NCI-H2107 treated with DMSO at 0.1 percent for 48 hours (cell line): ENCODE results near the gene OR2M5.

ENCODE experiments used
- DNase-seq: peaks from one replicate; lab custom pipeline; 2025; ENCODE audit not compliant: unreplicated experiment; lab: John Stamatoyannopoulos, UW

Gene OR2M5

GRCh38 chr1:248144513-248145198 is at the start of gene OR2M5:
TSS of gene OR2M5 (plus strand) at chr1:248145148. CDS start at chr1:248145148, 0 bp downstream.
- no peak for DNase-seq

- no peak for DNase-seq
Measured at GRCh38 chr1:248098529-248098928, 46.4 kb upstream of the OR2M5 start.

GRCh38 chr1:248102847-248103246 is 42.1 kb upstream of the OR2M5 start:
- no peak for DNase-seq

- DNase-seq = no peak
Measured at GRCh38 chr1:248111157-248111556, 33.8 kb upstream of the OR2M5 start.

- no peak for DNase-seq
Measured at GRCh38 chr1:248114890-248115289, 30.1 kb upstream of the OR2M5 start.

- no peak for DNase-seq
Measured at GRCh38 chr1:248127653-248128052, 17.3 kb upstream of the OR2M5 start.

GRCh38 chr1:248136811-248137210 is 8.1 kb upstream of the OR2M5 start:
- no peak for DNase-seq

- no peak for DNase-seq
Measured at GRCh38 chr1:248140846-248141245, 4.1 kb upstream of the OR2M5 start.

GRCh38 chr1:248143311-248143710 is 1.6 kb upstream of the OR2M5 start:
- no peak for DNase-seq

- no peak for DNase-seq
Measured at GRCh38 chr1:248152056-248152827, 7.3 kb downstream of the OR2M5 start.

GRCh38 chr1:248155927-248156326 is 11.0 kb downstream of the OR2M5 start:
- DNase-seq = no peak

GRCh38 chr1:248158758-248159157 is 13.8 kb downstream of the OR2M5 start:
- DNase-seq = no peak

- no peak for DNase-seq
Measured at GRCh38 chr1:248164031-248164430, 19.1 kb downstream of the OR2M5 start.

GRCh38 chr1:248165186-248165585 is 20.2 kb downstream of the OR2M5 start:
- no peak for DNase-seq

- no peak for DNase-seq
Measured at GRCh38 chr1:248174521-248174920, 29.6 kb downstream of the OR2M5 start, which contains the start of gene OR2M2. TSS of gene OR2M2 (plus strand) at chr1:248174821. CDS start at chr1:248179986, 5,165 bp downstream.

- no peak for DNase-seq
Measured at GRCh38 chr1:248183996-248184395, 39.0 kb downstream of the OR2M5 start.

- no peak for DNase-seq
Measured at GRCh38 chr1:248187363-248187762, 42.4 kb downstream of the OR2M5 start.

- DNase-seq = no peak
Measured at GRCh38 chr1:248189026-248189425, 44.1 kb downstream of the OR2M5 start.

GRCh38 chr1:248194117-248194516 is 49.2 kb downstream of the OR2M5 start:
- DNase-seq = no peak
